Astrocyte of the spinal cord (primary cell): Measurements from ENCODE around the gene KRT40.

Experiments used
- DNase-seq: peaks from one replicate; pipeline ENCODE4 v3.0.0; 2011; ENCODE audit warnings: low read depth, low spot score
- H3K4me3 ChIP-seq: 2 replicates; pipeline ENCODE4 v1.5.1; 2011; ENCODE audit warnings: low read depth, mild to moderate bottlenecking, low read length, moderate library complexity
- in situ Hi-C: cut with HindIII; loops from 2 replicates; pipeline ENCODE4 v1.10.0; 2017; ENCODE audit warnings: low sequenced_read_pairs
- TF ChIP-seq, protein P1 (sequence below): IDR thresholded peaks from 2 replicates; pipeline ENCODE4 v1.5.1; 2012; ENCODE audit warnings: low read depth, mild to moderate bottlenecking, low read length, inconsistent platforms

Gene KRT40

DNA sequence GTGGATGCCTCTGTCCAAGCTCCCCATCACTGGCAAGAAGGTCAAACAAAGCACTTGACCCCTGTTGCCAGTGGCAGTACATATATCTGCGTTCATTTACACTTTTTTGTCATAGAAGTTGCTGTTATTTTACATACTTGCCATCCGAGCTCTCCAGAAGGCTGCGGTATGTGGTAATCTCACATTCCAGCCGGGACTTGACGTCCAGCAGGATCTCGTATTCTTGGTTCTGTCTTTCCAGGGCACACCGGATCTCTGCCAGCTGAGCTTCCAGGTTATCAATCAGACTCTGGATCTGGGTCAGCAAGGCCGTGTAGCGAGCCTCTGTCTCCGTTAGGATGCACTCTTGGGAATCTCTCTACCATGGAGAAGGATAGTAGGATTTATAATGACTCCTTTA is 24.0 kb downstream of the KRT40 start:
- no peak for DNase-seq
- TF ChIP-seq, protein P1, sequence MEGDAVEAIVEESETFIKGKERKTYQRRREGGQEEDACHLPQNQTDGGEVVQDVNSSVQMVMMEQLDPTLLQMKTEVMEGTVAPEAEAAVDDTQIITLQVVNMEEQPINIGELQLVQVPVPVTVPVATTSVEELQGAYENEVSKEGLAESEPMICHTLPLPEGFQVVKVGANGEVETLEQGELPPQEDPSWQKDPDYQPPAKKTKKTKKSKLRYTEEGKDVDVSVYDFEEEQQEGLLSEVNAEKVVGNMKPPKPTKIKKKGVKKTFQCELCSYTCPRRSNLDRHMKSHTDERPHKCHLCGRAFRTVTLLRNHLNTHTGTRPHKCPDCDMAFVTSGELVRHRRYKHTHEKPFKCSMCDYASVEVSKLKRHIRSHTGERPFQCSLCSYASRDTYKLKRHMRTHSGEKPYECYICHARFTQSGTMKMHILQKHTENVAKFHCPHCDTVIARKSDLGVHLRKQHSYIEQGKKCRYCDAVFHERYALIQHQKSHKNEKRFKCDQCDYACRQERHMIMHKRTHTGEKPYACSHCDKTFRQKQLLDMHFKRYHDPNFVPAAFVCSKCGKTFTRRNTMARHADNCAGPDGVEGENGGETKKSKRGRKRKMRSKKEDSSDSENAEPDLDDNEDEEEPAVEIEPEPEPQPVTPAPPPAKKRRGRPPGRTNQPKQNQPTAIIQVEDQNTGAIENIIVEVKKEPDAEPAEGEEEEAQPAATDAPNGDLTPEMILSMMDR: no peak
- in situ Hi-C loops: no loop called here
- no peak overlapping the region for H3K4me3 ChIP-seq

DNA sequence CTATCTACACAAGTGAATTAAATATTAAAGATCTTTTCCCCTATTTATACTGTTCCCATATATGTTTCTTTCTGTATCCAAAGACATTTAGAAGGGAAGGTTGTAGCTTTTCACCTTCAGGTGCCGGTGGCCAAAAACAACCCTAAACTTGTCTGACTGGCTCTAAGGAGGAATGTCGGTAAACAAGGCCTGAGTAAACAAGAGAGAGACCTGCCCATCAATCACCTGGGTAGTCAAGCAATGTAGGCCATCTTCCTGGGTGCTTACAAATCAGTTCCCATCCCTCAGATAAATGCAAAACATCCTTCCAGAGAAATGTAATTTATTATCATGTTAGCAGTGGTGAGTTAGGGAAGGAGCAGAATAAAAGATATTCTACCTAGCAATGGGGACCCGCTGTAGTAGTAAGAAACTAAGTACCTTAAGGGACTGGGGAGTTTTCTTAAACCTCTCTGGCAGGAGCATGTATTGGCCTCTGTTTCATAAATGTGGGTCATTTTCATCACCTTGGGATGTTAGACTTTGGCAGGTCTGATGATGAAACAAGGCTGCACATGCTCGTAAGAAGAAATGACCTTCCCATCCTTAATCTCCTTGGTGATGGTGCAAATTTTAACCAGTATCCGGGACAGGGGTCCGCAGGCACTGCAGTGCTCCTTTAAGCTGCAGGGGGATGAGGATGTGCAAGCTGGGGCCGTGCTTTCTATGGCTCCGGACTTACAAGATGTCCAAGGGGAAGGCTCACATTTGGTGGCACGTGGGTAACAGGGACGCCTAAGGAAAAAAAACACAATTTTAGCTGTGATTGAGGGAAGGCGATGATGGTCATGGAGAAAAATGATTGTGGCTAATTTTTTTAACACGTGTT is 25.8 kb downstream of the KRT40 start:
- TF ChIP-seq, protein P1: no peak
- DNase-seq: no peak
- in situ Hi-C loops: no loop called here
- H3K4me3 ChIP-seq: no peak overlapping the region

DNA sequence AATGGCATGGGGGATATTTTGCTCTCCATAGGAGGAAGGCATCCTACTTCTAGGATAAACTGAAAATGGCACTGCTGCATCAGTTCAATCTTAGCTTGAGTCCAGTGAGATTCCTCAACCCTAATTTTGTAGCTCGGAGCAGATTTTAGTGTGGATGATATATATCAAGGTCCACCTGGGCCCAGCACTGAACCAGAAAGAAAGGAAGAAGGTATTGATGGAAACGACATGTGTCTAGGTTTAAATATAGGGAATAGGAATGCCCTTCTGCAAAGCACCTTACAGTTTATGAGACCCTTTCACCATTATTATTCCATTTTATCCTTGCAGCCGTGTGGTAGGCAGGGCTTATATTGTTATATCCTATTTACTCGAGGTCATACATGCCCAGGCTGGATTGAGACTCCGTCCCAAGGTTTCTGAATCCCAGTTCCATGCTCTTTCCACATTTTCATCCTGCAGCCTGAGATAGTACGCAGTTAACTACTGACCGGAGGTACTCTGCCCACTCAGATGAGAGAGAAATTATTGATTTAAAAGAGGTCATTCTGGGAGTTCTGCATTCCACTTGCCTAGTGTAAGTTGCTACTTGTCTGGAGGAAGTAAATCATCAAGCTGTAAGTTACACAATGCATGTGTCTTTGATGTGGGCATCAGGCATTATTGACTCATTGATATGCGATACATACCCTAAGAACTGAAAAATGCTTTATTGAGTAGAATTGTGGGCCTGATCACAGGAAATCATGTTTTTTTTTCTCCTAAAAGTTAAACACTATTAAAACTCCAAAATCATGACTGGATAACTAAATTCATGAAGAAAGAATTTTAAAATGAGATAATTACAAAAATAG is 27.5 kb downstream of the KRT40 start:
- DNase-seq: peak; percentile 96

DNA sequence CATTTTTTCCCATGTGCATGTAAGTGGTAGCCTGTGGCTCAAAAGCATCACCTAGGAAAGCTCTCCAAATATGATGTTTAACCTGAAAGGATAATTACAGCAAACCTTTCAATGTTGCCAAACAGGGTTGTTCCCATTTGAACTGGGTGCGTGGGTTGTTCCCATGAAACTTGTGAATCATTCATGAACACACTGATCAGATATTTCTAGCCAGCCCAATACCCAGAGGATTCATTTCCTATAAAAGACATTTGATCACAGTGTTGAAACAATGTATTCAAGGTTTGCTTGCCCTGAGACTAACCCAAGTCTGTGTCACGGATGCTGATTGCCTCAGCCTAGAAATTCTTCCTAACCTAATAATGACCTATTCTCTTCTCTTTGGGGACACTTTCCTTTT is 30.2 kb downstream of the KRT40 start:
- TF ChIP-seq, protein P1: no peak
- in situ Hi-C loops: no loop called here
- H3K4me3 ChIP-seq: no peak overlapping the region
- peak; percentile 76 for DNase-seq

More for the DNA sequence above, 27.5 kb downstream of the KRT40 start:
- in situ Hi-C loops: no loop called here
- TF ChIP-seq, protein P1: no peak
- no peak overlapping the region for H3K4me3 ChIP-seq

DNA sequence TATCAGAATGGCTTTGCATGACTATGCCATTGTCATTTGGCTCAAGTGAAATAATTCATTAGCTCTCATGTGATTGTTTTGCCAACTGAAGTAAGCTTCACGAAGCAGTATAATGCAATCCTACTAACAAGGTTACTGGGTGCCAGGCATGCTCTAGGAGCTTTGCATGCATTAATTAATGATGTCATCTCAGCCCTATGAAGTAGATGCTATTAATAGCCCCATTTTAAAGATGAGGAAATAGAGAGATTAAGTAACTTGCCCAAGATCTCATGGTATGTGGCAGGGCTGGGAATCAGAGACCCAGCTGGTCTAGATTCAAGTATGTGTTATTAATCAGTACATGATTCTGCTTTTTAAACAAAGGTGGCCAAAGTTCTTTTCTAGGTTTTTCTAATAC is 31.5 kb downstream of the KRT40 start:
- in situ Hi-C loops: no loop called here
- peak; percentile 68 for DNase-seq

DNA sequence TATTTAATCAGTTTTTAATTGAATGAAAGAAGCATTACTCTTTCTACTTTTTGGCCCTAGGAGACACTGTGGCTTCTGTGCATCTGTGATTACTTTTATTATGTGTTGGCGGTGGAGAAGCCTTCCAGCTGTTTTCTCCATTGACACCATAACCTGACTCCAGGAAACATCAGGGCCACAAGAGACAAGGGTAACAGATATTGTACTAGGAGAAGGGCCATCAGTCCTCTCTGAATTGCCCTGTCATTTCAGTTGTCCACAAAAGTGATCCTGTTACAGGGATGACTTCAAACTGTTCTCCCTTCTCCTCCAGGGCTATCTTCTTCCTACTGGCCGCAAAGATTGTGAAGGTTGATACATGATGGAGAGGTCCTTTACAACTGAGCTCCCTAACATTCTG is 32.0 kb downstream of the KRT40 start:
- in situ Hi-C loops: no loop called here
- DNase-seq: no peak
- TF ChIP-seq, protein P1: no peak
- H3K4me3 ChIP-seq: no peak overlapping the region

More for the DNA sequence above, 31.5 kb downstream of the KRT40 start:
- no peak overlapping the region for H3K4me3 ChIP-seq
- TF ChIP-seq, protein P1: no peak
